Endothelial cell of umbilical vein (primary cell): ENCODE results near the gene BBX. TPM values are rescaled to one million over a fixed set of nuclear protein-coding genes. Genes with fewer than 3 reads are reported as not detected.

Source experiments
- BruUV-seq: library from RNA; stranded (reverse); fragments of 400-500 nt; replicated peaks from 2 replicates; lab custom pipeline; 2021; lab: Mats Ljungman, UMichigan
- CTCF ChIA-PET: fragments of 300-600, 350-600 bp; sonication (Branson Sonifier 250); formaldehyde crosslinking; loops from one replicate; lab custom pipeline; 2021; ENCODE audit warnings: antibody characterized with exemption, inconsistent platforms; lab: Charles Lee
- POLR2A ChIA-PET: fragments of 300-600, 350-600 bp; sonication (Branson Sonifier 250); formaldehyde crosslinking; loops from one replicate; lab custom pipeline; 2021; ENCODE audit warnings: antibody characterized with exemption, inconsistent platforms; lab: Charles Lee
- DNase-seq: peaks from one replicate; pipeline ENCODE4 v3.0.0-alpha.2; 2011; ENCODE audit warnings: low read depth, low spot score
- FAIRE-seq: peaks from 2 replicates; lab custom pipeline; 2011; peaks lifted over from hg19 to GRCh38; lab: Jason Lieb, UNC
- H2AFZ ChIP-seq: 2 replicates; pipeline ENCODE4 v1.6.0; 2012; ENCODE audit warnings: low read depth, low read length, control low read depth, inconsistent platforms
- H3K27ac ChIP-seq: 2 replicates; pipeline ENCODE4 v1.5.1; 2011; ENCODE audit warnings: low read depth, mild to moderate bottlenecking, control low read depth, low read length, moderate library complexity; ENCODE audit not compliant: insufficient read depth
- H3K27me3 ChIP-seq, 2 experiments: 2 replicates each; pipeline versions ENCODE4 v1.6.0 to v1.6.1; 2011; ENCODE audit warnings: low read length in 2 of 2, mixed read lengths in 1 of 2; ENCODE audit not compliant: control insufficient read depth in 2 of 2, insufficient read depth in 2 of 2
- H3K36me3 ChIP-seq, 2 experiments: 2 replicates in 1 of 2; 3 replicates in 1 of 2; pipeline ENCODE4 v1.5.1; 2011; ENCODE audit warnings: low read length in 2 of 2, mild to moderate bottlenecking in 1 of 2, moderate library complexity in 1 of 2; ENCODE audit not compliant: control insufficient read depth in 2 of 2, insufficient read depth in 2 of 2; ENCODE audit errors: extremely low read depth in 1 of 2
- H3K4me1 ChIP-seq: 3 replicates; pipeline ENCODE4 v1.5.1; 2011; ENCODE audit warnings: mild to moderate bottlenecking, low read length; ENCODE audit not compliant: control insufficient read depth, insufficient read depth; ENCODE audit errors: extremely low read depth
- H3K4me2 ChIP-seq: 2 replicates; pipeline ENCODE4 v1.6.1; 2011; ENCODE audit warnings: low read length, control low read depth, mixed read lengths; ENCODE audit not compliant: insufficient read depth
- H3K4me3 ChIP-seq, 3 experiments: fragments of 200-600 bp in 1 of 3; sonication (generic), shearing (Covaris generic) in 1 of 3; replicated peaks in 1 of 3; 2 replicates each; pipeline ENCODE4 v1.5.1; 2011 to 2016; ENCODE audit warnings: control low read depth in 3 of 3, low read length in 3 of 3, mild to moderate bottlenecking in 2 of 3, inconsistent platforms in 1 of 3, low read depth in 1 of 3, moderate library complexity in 1 of 3; ENCODE audit not compliant: insufficient read depth in 1 of 3
- H3K79me2 ChIP-seq: 2 replicates; pipeline ENCODE4 v1.6.0; 2012; ENCODE audit warnings: low read length, inconsistent platforms; ENCODE audit not compliant: control insufficient read depth, insufficient read depth
- H3K9ac ChIP-seq: replicated peaks from 2 replicates; pipeline ENCODE3; 2011; ENCODE audit warnings: low read length, control low read depth; ENCODE audit not compliant: insufficient read depth; ENCODE audit errors: extremely low read depth
- H3K9me1 ChIP-seq: replicated peaks from 3 replicates; pipeline ENCODE4 v1.6.0; 2011; ENCODE audit warnings: mild to moderate bottlenecking, low read length; ENCODE audit not compliant: control insufficient read depth, insufficient read depth; ENCODE audit errors: extremely low read depth
- H3K9me3 ChIP-seq: replicated peaks from 2 replicates; pipeline ENCODE4 v1.5.1; 2012; ENCODE audit warnings: low read length, inconsistent platforms; ENCODE audit not compliant: control insufficient read depth, insufficient read depth
- H4K20me1 ChIP-seq: replicated peaks from 2 replicates; pipeline ENCODE3; 2011; ENCODE audit warnings: mild to moderate bottlenecking, low read length; ENCODE audit not compliant: control insufficient read depth, insufficient read depth; ENCODE audit errors: extremely low read depth
- CTCF ChIP-seq, 2 donors: IDR thresholded peaks; 1 replicate in 1 of 2; 2 replicates in 1 of 2; pipeline ENCODE4 v1.5.1; 2011; ENCODE audit warnings: low read length in 2 of 2, mild to moderate bottlenecking in 2 of 2, moderate library complexity in 2 of 2, control low read depth in 1 of 2, inconsistent platforms in 1 of 2, low read depth in 1 of 2; ENCODE audit not compliant: insufficient read depth in 1 of 2; ENCODE audit errors: extremely low read depth in 1 of 2
- EZH2 ChIP-seq: IDR thresholded peaks from 2 replicates; pipeline ENCODE4 v1.6.1; 2012; ENCODE audit warnings: borderline replicate concordance, low read depth, mild to moderate bottlenecking, moderate library complexity, low read length, inconsistent platforms; ENCODE audit not compliant: severe bottlenecking
- FOS ChIP-seq: IDR thresholded peaks from 2 replicates; pipeline ENCODE4 v1.6.1; 2011; ENCODE audit warnings: mild to moderate bottlenecking, low read length, moderate library complexity, borderline replicate concordance; ENCODE audit not compliant: insufficient read depth
- GATA2 ChIP-seq: IDR thresholded peaks from 2 replicates; pipeline ENCODE4 v1.7.0; 2011; ENCODE audit warnings: low read depth, mild to moderate bottlenecking, moderate library complexity, mixed read lengths, low read length; ENCODE audit not compliant: insufficient read length, insufficient read depth
- JUN ChIP-seq: IDR thresholded peaks from 2 replicates; pipeline ENCODE4 v1.6.1; 2011; ENCODE audit warnings: borderline replicate concordance, low read depth; ENCODE audit not compliant: insufficient read length, insufficient read depth
- MAX ChIP-seq: IDR thresholded peaks from 2 replicates; pipeline ENCODE4 v1.6.1; 2011; ENCODE audit not compliant: insufficient read depth, insufficient read length
- MYC ChIP-seq: IDR thresholded peaks from one replicate; pipeline ENCODE4 v1.6.1; 2011; ENCODE audit warnings: mild to moderate bottlenecking, low read depth, low read length
- POLR2A ChIP-seq: IDR thresholded peaks from 2 replicates; pipeline ENCODE4 v1.6.1; 2012; ENCODE audit warnings: low read depth, mild to moderate bottlenecking, control low read depth, low read length
- POLR2AphosphoS5 ChIP-seq: IDR thresholded peaks from 2 replicates; pipeline ENCODE4 v1.6.1; 2012; ENCODE audit warnings: low read depth, mild to moderate bottlenecking, control low read depth, low read length, moderate library complexity; ENCODE audit not compliant: insufficient read depth
- dilution Hi-C: fragments of 300-500 bp; cut with MboI; formaldehyde crosslinking; loops from one replicate; pipeline ENCODE4 v1.15.0; 2019; ENCODE audit warnings: low sequenced_read_pairs; ENCODE audit not compliant: extremely low pct_ligation_motif_present
- intact Hi-C: fragments of 100-400 bp; cut with micrococcal nuclease; formaldehyde crosslinking; loops from one replicate; pipeline ENCODE4 v1.10.0; 2022
- polyA plus RNA-seq, 4 experiments: library from polyadenylated mRNA; depleted of rRNA in 3 of 4; stranded (reverse) in 3 of 4; unstranded in 1 of 4; fragments of >200 nt; gene quantifications; 2 replicates each; pipeline versions ENCODE4 v1.2.1 to v1.2.3, GENCODE V29; 2011 to 2012; ENCODE audit warnings: missing spikeins in 1 of 4
- total RNA-seq: library from RNA; stranded (reverse); gene quantifications from 2 replicates; pipeline ENCODE4 v1.2.3, GENCODE V29; 2021

The BBX gene
- total and polyA plus RNA-seq, 2 donors (not counting 3 experiments of a cell fraction or from before 2014, with no cell fraction given), result 21.4 to 43.4 TPM

- TF ChIP-seq CTCF (IDR thresholded peaks at IDR 0.05; ENCODE audit: extremely low read depth in 1 of 2, insufficient read depth in 1 of 2, low read depth in 1 of 2, low read length in 2 of 2) (no peak), POLR2A (no peak)
- Histone ChIP-seq H3K4me2 (no peak overlapping the region), H3K9me1 (no peaks in the 10 kb centered on the region), H3K9ac (no peak overlapping the region), H3K9me3 (no peaks in the 10 kb centered on the region), H3K79me2 (no peaks in the 10 kb centered on the region), H3K4me3 (no peak overlapping the region), H3K27me3 (no peaks in the 10 kb centered on the region), H4K20me1 (no peaks in the 10 kb centered on the region), H3K4me1 (no peaks in the 10 kb centered on the region), H2AFZ (no peak overlapping the region), H3K27ac (no peak overlapping the region), H3K36me3 (no peaks in the 10 kb centered on the region)
- DNase-seq (no peak), FAIRE-seq (no peak)
- dilution Hi-C loops (no loop called here), intact Hi-C loops (no loop called here)
- BruUV-seq, result no TSS peak
- CTCF ChIA-PET, result interaction anchor here (1.0 to 2.2 kb wide), 7 partner anchors 19 to 717 kb away, joined by 3 to 6 read pairs (median 4); no protein-coding TSS in a partner anchor
- POLR2A ChIA-PET, result no interaction called here
Observed at GRCh38 chr3:107760144-107760543, 237.4 kb downstream of the BBX start.

- dilution Hi-C loops (no loop called here), intact Hi-C loops (no loop called here)
- no peaks in the 10 kb centered on the region for H3K9me3 ChIP-seq
- no peak for FAIRE-seq
- peaks cover 0 to 2% of the 10 kb centered on the region in 2 experiments for H3K36me3 ChIP-seq
- H3K4me3 ChIP-seq, result no peak overlapping the region
- TF ChIP-seq MAX (no peak), EZH2 (no peak), JUN (no peak), MYC (no peak), GATA2 (no peak), POLR2AphosphoS5 (no peak), POLR2A (no peak), CTCF (IDR thresholded peaks at IDR 0.05; ENCODE audit: extremely low read depth in 1 of 2, insufficient read depth in 1 of 2, low read depth in 1 of 2, low read length in 2 of 2) (no peak), FOS (no peak)
- no peaks in the 10 kb centered on the region for H4K20me1 ChIP-seq
- H3K9ac ChIP-seq, result no peak overlapping the region
- no peaks in the 10 kb centered on the region for H3K79me2 ChIP-seq
- POLR2A ChIA-PET, result no interaction called here
- no peaks in the 10 kb centered on the region for H3K9me1 ChIP-seq
- no peak overlapping the region for H3K27ac ChIP-seq
- no peaks in the 10 kb centered on the region for H3K4me1 ChIP-seq
- no peak overlapping the region for H2AFZ ChIP-seq
- CTCF ChIA-PET, result interaction anchor here (1.1 to 2.2 kb wide), 3 partner anchors 20 to 85 kb away, joined by 3 to 6 read pairs (median 4); no protein-coding TSS in a partner anchor
- BruUV-seq, result no TSS peak
- DNase-seq, result no peak
- H3K4me2 ChIP-seq, result no peak overlapping the region
- H3K27me3 ChIP-seq, result no peaks in the 10 kb centered on the region
Observed at GRCh38 chr3:107761391-107761790, 238.6 kb downstream of the BBX start.
